Mononuclear cell (primary cell): ENCODE measurements around the gene NOS3. TPM values are rescaled to one million over a fixed set of nuclear protein-coding genes. Genes with fewer than 3 reads are reported as not detected.

Experiments
- H3K27me3 ChIP-seq: 2 replicates; pipeline ENCODE4 v1.6.0; 2011; ENCODE audit warnings: low read length, control low read depth; ENCODE audit not compliant: insufficient read depth
- H3K4me1 ChIP-seq: 2 replicates; pipeline ENCODE4 v1.5.1; 2011; ENCODE audit warnings: mild to moderate bottlenecking, low read length, control low read depth; ENCODE audit not compliant: insufficient read depth
- H3K4me3 ChIP-seq: 2 replicates; pipeline ENCODE4 v1.5.1; 2011; ENCODE audit warnings: mild to moderate bottlenecking, low read length, moderate library complexity
- H3K9me3 ChIP-seq: 2 replicates; pipeline ENCODE4 v1.5.1; 2011; ENCODE audit warnings: low read depth, mild to moderate bottlenecking, control low read depth, low read length
- total RNA-seq: library from RNA; depleted of rRNA; stranded (reverse); fragments of >200 nt; gene quantifications from one replicate; pipeline ENCODE4 v1.2.3, GENCODE V29; 2012

Gene NOS3
- total RNA-seq, 1 donor = 2.1 TPM

DNA sequence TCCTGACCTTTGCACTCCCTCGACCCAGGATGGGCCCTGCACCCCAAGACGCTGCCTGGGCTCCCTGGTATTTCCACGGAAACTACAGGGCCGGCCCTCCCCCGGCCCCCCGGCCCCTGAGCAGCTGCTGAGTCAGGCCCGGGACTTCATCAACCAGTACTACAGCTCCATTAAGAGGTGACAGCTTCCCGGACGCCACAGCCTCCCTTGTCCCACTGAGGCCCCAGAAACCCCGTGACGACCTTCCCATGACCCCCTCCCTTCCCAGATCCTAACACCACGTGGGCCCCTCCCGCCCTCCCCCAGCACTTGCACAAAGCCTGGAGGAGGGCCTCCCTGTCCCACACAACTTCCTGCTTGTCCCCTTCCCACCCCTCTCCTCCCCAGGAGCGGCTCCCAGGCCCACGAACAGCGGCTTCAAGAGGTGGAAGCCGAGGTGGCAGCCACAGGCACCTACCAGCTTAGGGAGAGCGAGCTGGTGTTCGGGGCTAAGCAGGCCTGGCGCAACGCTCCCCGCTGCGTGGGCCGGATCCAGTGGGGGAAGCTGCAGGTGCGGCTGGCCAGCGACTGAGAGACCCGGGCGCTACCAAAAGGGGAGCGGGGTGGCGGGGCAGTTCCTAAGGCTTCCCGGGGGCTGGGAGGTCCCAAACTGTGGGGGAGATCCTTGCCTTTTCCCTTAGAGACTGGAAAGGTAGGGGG lies 5.7 kb downstream of the NOS3 start:
- Histone ChIP-seq H3K4me1 (peaks cover 25% of the 10 kb centered on the region), H3K4me3 (no peak overlapping the region), H3K27me3 (no peaks in the 10 kb centered on the region), H3K9me3 (no peaks in the 10 kb centered on the region)

DNA sequence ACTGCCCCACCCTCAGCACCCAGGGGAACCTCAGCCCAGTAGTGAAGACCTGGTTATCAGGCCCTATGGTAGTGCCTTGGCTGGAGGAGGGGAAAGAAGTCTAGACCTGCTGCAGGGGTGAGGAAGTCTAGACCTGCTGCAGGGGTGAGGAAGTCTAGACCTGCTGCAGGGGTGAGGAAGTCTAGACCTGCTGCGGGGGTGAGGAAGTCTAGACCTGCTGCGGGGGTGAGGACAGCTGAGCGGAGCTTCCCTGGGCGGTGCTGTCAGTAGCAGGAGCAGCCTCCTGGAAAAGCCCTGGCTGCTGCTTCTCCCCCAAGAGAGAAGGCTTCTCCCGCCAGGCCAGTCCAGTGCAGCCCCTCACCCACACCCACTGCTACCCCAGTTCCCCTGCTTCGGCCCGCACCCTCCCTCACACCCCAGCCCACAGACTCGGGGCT lies 6.3 kb downstream of the NOS3 start:
- Histone ChIP-seq H3K4me3 (no peak overlapping the region), H3K27me3 (no peaks in the 10 kb centered on the region), H3K4me1 (peaks cover 25% of the 10 kb centered on the region)

DNA sequence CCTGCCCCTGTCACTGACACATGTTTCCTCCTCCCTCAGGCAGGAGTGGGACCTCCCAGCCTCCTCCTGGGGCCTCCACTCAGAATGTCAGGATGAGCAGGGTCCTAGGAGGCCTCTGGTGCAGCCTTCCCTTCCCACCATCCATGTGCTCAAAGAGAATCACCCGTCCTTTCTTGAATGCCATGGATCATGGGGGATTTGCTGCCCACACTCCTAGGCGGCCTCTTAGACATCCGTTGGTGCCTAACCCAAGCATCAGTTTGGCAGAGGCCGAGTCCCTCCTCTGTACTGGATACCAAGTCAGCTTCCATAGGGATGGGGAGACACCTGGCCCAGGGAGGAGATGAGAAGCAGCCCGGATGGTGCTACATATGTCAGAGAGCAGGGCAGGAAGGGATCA lies 7.0 kb downstream of the NOS3 start:
- no peaks in the 10 kb centered on the region for H3K27me3 ChIP-seq
- no peaks in the 10 kb centered on the region for H3K9me3 ChIP-seq
- H3K4me3 ChIP-seq = no peak overlapping the region
- H3K4me1 ChIP-seq = peaks cover 25% of the 10 kb centered on the region

More for the DNA sequence above, 6.3 kb downstream of the NOS3 start:
- H3K9me3 ChIP-seq = no peaks in the 10 kb centered on the region

DNA sequence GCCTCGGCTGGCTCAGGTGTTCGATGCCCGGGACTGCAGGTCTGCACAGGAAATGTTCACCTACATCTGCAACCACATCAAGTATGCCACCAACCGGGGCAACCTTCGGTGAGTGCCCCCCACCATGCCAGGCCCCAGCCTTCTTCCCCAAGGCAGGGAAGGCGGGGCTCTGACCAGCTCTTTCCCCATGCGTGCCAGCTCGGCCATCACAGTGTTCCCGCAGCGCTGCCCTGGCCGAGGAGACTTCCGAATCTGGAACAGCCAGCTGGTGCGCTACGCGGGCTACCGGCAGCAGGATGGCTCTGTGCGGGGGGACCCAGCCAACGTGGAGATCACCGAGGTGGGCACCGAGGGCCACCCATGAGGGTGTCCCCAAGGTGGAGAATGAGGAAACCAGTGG lies 7.5 kb downstream of the NOS3 start:
- Histone ChIP-seq H3K4me1 (peaks cover 25% of the 10 kb centered on the region), H3K9me3 (no peaks in the 10 kb centered on the region), H3K4me3 (no peak overlapping the region), H3K27me3 (no peaks in the 10 kb centered on the region)

DNA sequence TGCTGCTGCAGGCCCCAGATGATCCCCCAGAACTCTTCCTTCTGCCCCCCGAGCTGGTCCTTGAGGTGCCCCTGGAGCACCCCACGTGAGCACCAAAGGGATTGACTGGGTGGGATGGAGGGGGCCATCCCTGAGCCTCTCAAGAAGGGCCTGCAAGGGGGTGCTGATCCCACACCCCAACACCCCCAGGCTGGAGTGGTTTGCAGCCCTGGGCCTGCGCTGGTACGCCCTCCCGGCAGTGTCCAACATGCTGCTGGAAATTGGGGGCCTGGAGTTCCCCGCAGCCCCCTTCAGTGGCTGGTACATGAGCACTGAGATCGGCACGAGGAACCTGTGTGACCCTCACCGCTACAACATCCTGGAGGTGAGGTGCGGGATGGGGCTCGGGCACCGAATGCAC lies 8.2 kb downstream of the NOS3 start:
- Histone ChIP-seq H3K4me1 (peaks cover 22% of the 10 kb centered on the region), H3K9me3 (no peaks in the 10 kb centered on the region), H3K27me3 (no peaks in the 10 kb centered on the region), H3K4me3 (no peak overlapping the region)

DNA sequence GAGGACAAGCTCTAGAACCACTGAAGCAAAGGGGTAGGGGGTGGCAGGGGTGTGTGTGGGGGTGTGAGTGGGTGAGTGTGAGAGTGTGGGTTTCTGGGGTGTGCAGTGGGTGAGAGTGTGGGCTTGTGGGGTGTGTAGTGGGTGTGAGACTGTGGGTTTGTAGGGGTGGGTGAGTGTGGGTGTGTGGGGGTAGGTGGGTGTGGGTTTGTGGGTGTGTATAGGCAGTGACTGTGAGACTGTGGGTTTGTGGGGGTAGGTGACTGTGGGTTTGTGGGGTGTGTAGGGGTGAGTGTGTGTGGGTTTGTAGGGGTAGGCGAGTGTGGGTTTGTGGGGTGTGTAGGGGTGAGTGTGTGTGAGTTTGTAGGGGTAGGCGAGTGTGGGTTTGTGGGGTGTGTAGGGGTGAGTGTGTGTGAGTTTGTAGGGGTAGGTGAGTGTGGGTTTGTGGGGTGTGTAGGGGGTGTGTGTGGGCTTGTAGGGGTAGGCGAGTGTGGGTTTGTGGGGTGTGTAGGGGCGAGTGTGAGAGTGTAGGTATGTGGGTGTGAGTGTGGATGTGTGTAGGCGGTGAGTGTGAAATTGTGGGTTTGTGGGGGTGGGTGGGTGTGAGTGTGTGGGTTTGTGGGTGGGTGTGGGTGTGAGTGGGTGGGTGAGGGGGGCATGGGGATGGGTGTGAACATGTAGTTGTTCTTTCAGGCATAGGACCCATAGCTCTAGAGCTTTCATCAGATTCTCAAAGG lies 8.8 kb downstream of the NOS3 start:
- H3K27me3 ChIP-seq = no peaks in the 10 kb centered on the region

DNA sequence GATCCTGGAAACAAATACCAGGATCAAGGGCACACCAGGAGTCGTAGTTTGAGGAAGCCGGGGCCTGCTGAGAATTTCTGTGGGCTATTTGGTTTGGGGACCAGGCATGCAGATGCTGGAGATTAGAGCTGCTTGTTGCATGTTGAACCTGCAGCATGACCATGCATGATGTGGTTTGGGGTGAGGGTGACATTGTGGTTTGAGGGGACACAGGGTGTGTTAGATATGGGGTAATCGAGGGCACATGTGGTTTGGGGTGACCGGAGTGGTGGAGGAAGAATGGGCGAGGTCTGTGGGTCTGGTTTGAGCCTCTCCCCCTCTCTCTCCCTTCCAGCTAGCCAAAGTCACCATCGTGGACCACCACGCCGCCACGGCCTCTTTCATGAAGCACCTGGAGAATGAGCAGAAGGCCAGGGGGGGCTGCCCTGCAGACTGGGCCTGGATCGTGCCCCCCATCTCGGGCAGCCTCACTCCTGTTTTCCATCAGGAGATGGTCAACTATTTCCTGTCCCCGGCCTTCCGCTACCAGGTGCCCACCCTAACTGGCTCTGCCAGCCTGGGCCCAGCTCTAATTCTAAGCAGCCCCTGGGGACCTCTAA lies 10.2 kb downstream of the NOS3 start:
- peaks cover 9% of the 10 kb centered on the region for H3K4me1 ChIP-seq
- H3K27me3 ChIP-seq = no peaks in the 10 kb centered on the region
- no peak overlapping the region for H3K4me3 ChIP-seq
- no peaks in the 10 kb centered on the region for H3K9me3 ChIP-seq

More for the DNA sequence above, 8.8 kb downstream of the NOS3 start:
- no peaks in the 10 kb centered on the region for H3K9me3 ChIP-seq
- no peak overlapping the region for H3K4me3 ChIP-seq
- H3K4me1 ChIP-seq = peaks cover 15% of the 10 kb centered on the region

DNA sequence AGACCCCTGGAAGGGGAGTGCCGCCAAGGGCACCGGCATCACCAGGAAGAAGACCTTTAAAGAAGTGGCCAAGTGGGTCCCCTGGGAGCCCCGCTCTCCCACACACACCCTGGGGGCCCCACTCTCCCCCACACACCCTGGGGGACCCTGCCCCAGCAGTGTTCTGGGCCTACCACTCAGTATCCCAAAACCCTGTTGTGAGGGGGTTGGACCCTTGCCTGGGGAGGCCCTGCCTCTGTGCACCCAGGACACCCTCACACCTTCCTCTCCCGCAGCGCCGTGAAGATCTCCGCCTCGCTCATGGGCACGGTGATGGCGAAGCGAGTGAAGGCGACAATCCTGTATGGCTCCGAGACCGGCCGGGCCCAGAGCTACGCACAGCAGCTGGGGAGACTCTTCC lies 10.7 kb downstream of the NOS3 start:
- Histone ChIP-seq H3K4me3 (no peak overlapping the region), H3K9me3 (no peaks in the 10 kb centered on the region), H3K4me1 (peaks cover 8% of the 10 kb centered on the region), H3K27me3 (no peaks in the 10 kb centered on the region)

DNA sequence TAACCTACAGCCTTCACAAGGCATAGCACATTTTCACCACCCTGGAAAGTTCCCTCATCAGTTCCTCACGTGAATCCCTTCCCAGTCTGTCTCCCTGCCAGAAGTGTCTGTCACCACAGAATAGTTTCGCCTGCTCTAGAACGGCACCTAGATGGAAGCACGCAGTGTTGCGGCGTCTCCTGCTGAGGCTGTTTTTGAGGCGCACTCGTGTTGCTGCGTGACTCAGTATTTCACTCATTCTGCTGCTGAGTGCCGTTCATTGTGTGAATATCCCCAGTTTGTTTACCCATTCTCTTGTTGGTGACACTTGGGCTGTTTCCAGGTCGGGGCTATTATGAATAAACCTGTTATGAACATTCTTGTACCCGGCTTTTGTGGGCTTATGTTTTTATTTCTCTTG lies 12.8 kb downstream of the NOS3 start:
- Histone ChIP-seq H3K4me3 (no peak overlapping the region), H3K4me1 (peaks cover 18% of the 10 kb centered on the region), H3K27me3 (no peaks in the 10 kb centered on the region), H3K9me3 (no peaks in the 10 kb centered on the region)

DNA sequence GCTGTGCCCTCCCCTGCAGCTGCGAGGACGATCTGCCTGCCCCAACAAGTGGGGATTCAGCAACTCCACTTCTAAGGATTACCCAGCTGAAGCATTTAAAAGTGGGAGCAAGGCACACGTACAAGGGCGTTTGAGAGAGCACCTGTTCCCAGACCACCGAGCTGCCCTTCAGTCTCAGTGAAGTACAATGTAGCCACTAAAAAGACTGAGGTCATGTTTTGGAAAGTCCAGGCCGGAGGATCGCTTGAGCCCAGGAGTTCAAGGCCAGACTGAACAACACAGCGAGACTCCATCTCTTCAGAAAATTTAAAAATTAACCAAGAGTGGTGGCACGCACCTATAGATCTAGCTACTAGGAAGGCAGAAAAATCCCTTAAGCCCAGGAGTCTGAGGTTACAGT lies 14.7 kb downstream of the NOS3 start:
- Histone ChIP-seq H3K4me1 (peaks cover 37% of the 10 kb centered on the region), H3K27me3 (no peaks in the 10 kb centered on the region), H3K4me3 (no peak overlapping the region), H3K9me3 (no peaks in the 10 kb centered on the region)

DNA sequence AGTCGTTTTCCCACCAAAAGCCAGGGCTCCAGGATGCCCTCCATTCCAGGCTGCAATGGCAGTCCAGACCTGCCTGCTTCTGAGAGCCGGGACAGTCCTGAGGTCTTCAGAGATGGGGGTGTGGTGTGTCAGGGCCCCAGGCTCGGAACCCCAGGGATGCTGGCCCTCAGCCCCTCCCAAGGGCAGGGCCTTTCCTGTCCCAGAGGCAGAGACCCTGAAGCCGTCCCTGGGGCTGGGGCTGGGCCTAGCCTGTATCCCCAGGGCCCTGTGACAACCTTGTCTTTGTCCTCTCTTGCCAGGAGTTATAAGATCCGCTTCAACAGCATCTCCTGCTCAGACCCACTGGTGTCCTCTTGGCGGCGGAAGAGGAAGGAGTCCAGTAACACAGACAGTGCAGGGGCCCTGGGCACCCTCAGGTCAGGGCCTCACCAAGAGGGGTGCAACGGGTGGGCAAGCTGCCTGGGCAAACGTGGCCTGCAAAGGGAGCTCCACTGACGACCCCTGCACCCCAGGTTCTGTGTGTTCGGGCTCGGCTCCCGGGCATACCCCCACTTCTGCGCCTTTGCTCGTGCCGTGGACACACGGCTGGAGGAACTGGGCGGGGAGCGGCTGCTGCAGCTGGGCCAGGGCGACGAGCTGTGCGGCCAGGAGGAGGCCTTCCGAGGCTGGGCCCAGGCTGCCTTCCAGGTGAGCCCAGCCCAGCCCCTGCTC lies 15.9 kb downstream of the NOS3 start:
- H3K4me3 ChIP-seq = no peak overlapping the region
- H3K27me3 ChIP-seq = no peaks in the 10 kb centered on the region
- peaks cover 44% of the 10 kb centered on the region for H3K4me1 ChIP-seq
- no peaks in the 10 kb centered on the region for H3K9me3 ChIP-seq

DNA sequence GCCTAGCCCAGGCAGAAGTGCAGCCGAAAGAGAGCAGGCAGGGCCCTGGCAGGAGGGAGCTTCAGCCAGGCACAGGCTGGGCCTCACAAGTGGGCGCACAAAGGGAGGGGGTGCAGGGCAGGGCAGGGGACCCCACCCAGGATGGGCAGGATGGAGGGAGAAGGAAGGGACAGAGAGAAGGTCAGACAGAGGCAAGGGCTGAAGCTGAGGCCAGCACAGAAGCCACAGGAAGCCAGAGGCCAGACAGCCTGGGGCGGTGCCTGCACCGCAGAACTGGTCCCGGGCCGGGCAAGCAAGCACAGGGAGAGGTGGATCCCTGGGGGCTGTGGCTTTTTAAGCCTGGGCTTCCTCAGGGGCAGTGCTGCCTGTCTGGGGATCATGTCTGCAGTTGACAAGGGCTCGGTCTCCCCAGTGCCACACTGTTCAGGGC lies 16.7 kb downstream of the NOS3 start:
- H3K27me3 ChIP-seq = peaks cover 3% of the 10 kb centered on the region
- no peak overlapping the region for H3K4me3 ChIP-seq
- no peaks in the 10 kb centered on the region for H3K9me3 ChIP-seq
- peaks cover 49% of the 10 kb centered on the region for H3K4me1 ChIP-seq

DNA sequence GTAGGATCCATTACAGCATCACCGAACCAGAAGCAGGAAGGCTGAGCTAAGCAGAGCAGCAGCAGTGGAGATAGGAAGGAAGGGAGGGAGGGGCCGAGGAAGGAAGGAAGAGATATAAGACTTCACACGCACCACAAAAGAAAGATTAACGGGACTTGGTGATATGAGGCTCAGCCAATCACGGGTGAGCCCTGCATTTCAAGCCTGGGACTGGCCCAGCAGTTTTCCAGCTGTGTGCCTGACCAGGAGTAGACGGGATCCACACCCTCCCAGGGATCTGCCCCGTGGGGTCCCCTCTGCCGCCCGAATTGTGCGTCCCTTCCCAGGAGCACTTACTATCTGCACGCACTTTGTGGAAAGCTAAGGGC lies 17.3 kb downstream of the NOS3 start:
- H3K9me3 ChIP-seq = no peaks in the 10 kb centered on the region
- peaks cover 9% of the 10 kb centered on the region for H3K27me3 ChIP-seq
- peaks cover 55% of the 10 kb centered on the region for H3K4me1 ChIP-seq
- no peak overlapping the region for H3K4me3 ChIP-seq

DNA sequence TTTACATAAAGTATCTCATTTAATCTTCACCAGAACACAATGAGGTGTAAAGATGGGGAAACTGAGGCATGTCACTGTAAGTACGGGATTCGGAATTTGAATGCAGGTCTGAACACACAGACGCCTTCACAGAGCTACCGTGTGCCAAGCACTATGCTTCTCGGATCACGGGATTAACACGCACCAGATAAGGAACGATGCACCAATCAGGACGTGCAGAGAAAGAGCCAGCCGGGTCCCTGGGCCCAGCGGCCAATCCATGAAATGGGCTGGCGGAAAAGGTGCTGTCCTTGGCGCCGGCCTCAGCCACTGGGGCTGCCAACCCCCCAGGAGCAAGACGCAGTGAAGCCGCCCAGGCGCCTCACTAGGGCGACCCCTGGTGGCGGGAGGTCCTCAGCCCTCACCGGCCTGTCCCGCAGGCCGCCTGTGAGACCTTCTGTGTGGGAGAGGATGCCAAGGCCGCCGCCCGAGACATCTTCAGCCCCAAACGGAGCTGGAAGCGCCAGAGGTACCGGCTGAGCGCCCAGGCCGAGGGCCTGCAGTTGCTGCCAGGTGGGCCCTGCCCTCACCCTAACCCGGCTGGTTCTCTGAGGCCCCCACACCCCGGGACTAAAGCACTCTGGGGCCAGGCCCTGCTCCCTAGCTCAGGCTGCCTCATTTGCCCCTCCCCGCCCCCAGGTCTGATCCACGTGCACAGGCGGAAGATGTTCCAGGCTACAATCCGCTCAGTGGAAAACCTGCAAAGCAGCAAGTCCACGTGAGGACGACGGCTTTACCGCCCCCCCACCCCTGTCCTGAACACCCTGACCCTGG lies 17.9 kb downstream of the NOS3 start:
- peak overlapping the region; percentile 0 for H3K4me3 ChIP-seq
- peaks cover 58% of the 10 kb centered on the region for H3K4me1 ChIP-seq
- H3K9me3 ChIP-seq = no peaks in the 10 kb centered on the region
- H3K27me3 ChIP-seq = peaks cover 10% of the 10 kb centered on the region
